GM18868 (cell line): ENCODE data around the gene TSN.
A peak's percentile ranks its signal among the peaks of the same experiment; 100 is the strongest.
"Not testable (repeated sequence)": the region's sequence is repeated elsewhere in the genome, so short reads cannot be mapped to it uniquely, and the experiment has no call there.

Experiments used
- ATAC-seq: cut with Tn5 transposase; IDR thresholded peaks from one replicate; pipeline ENCODE4 v1.9.1; 2021; ENCODE audit warnings: mild to moderate bottlenecking, moderate library complexity; ENCODE audit not compliant: unreplicated experiment

TSN gene

DNA sequence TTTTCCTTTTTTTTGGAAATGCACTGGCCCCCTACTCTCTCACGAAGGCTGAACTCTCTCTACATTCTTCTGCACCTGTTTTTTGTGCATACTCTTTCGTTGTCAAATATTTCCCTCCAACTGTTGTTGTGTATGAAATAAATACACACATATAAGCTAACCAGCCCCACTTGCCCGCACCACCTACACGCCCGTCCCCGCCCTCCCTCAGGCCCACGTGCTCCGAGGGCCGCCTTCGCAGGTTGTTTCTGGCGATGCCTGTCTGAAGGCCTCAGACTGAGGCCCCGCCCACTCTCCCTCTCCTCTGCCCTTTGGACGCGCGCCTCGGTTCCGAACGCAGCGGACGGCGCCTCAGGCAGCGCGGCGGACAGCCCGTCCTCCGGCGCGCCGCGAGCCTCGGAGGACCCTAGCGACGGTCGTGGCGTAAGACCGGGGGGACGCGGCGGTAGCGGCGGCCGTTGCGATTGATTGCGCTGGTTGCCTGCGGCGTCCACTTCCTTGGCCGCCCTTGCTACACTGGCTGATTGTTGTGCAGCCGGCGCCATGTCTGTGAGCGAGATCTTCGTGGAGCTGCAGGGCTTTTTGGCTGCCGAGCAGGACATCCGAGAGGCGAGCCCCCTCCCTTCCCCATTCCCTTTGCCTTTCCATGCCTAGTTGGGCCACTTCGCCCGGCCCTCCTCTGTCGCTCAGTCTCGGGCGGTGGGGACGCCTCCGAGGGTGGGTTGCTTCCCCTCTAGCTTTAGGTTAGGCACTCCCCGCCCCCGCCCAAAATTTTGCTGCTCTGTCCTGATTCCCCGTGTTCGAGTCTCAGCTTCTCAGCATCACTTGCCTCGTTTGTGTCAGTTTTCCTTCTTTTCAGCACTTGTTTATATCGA is at the start of gene TSN:
TSN (plus strand) TSS at position 415 of the 875 bp plus-strand sequence; CDS start at position 544, 129 bp downstream.
- peak; percentile 100 for ATAC-seq

DNA sequence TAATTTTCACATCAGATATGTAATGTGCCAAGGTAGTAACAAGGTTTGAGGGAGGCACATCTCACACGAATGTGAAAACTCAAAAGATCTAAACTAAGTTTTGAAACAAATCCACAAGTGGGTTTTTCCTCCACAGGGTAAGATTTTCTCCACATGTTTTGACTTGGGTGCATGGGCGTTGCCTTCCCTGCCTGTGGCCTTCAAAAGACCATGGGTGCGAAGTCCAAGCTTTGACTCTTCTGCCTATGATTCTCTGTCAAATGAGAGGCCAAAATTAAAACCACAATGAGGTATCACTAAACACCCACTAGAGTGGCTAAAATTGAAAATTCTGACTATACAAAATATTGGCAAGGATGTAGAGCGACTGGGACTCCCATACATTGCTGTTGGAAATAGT is 49.5 kb upstream of the TSN start:
- no peak for ATAC-seq

DNA sequence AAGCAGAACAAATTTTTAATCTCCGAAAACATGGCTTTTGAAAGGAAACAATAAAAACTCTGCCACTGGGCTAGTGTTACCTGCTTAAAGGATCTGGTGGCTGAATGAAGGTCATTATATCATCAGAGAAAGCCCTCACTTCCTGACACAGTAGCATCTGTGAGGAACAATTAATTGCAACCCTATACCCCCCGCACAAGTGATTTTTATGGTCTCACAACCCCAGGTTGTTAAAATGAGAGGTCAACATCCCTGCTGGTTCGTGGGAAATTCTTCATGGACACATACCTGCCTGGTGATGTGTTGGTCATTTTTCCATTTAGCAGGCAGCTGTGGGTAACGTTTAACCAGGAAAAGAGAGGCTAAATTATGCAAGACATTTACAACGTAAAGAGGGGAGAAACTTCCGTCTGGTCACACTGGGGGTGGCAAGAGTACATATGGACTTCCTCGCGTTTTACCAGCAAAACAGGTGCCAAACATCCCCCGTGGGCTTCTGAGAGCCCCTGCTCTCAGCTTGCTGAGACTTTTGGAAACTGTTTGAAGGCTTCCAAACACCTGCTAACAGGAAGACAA is 48.0 kb upstream of the TSN start:
- no peak for ATAC-seq

DNA sequence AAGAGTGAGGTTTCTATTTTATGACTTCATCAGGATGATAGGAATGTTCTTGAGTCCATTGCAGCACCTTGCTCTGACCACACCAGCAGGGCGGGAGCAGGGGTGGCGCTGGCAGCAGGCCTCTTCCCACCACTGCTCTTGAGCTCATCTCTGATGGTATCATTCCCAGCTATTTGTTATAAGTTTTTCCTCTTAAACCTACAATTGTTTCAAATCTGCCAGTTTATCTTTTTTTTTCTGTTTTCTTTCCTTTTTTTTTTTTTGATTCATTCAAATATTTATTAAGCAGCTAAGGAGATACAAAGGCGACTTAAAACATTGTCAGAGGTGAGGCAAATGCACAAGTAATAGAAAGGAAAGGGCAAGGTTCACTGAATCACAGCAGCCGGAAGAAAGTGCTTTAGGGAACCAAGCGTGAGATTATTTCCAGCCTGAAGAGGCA is 47.5 kb upstream of the TSN start:
- no peak for ATAC-seq

DNA sequence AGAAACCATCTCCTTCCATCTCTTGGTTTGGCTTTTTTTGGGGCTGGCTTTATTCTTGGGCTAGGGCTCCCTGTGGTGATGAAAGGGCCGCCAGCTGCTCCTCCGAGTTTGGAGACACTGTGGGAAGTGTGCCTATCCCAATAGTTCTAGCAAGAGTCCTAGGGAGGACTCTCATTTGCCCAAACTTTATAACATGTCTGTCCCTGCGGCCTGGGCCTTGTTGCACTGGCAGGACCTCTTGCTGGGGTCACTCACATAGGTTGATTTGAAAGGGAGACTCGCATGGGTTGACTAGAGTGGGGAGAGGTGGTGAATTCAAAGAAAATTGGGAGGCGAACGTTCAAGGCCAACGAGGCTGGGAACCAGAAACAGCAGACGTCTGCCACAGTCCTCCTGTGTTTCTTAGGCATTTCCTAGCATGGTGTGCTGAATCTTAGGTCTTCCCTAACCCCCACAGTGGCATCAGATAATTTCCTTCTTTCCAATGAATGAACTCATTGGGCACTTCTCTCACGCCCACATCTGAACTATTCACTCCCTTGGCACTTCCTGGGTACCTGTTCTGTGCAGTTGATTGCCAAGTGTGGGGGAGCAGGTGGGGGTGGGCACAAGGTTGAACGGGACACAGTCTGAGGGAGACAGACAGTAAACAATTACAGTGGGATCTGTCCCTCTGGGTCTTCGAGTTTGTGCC is 45.5 kb upstream of the TSN start:
- ATAC-seq, result no peak

DNA sequence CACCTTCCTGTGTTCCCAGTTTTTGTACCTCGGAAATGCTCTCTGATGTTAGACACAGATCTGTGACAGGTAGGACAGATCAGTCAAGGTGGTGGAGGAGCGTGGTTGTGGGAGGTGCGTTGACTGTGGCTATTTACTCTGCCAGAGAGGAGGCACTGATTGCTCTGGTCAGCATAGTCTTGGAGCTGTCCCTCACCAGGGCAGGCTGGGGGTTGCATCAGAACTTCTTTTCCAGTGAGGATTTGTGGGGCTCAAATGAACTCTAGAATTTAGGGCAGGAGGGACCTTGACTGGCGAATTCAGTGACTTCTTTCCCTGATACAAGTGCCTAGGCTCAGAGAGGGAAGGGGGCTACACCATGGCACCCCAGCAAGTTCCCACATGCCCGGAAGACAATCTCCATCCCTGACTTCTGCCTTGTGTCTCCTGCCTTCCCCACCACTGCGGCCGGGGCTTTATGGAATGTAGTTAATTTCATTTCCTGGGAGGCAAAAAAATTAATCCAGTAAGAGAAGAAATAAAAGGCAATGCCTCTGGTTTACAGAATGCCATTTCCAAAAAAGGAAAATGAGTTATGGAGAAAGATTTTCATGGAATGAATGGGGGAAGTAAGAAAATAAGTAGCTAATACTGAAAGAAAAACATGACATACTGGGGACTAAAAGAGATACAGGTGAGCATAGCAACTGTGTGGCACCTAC is 44.8 kb upstream of the TSN start:
- ATAC-seq, result no peak

DNA sequence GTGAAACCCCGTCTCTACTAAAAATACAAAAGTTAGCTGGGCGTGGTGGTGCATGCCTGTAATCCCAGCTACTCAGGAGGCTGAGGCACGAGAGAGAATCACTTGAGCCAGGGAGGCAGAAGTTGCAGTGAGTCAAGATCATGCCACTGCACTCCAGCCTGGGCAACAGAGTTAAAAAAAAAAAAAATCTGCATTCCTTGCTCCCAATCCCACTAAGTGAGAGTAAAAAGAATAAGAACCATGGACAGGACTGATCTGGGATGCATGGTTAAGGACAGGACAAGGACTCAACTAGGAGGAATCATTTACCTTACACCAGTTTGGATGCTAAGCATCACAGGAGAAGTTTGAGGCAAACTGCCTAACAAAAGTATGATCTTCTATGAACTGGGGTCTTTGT is 44.0 kb upstream of the TSN start:
- not testable (repeated sequence) for ATAC-seq

DNA sequence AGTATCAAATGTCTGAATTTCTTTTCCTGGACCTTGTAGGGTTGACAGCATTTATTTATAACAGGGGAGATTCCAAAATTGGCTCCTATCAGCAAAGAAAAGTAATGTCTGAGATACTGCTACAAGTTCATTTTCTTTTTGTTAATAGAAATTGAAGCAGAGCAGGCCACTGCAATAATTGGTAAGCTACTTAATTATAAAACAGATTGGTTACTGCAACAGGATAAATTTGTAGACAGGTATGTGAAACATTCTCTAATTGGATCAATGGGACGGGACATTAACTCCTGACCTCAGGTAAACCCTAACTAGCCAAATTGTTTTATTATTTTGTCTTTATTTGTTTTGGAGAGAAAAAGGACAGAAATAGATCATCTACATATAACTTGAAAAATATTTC is 39.3 kb upstream of the TSN start:
- ATAC-seq, result no peak

DNA sequence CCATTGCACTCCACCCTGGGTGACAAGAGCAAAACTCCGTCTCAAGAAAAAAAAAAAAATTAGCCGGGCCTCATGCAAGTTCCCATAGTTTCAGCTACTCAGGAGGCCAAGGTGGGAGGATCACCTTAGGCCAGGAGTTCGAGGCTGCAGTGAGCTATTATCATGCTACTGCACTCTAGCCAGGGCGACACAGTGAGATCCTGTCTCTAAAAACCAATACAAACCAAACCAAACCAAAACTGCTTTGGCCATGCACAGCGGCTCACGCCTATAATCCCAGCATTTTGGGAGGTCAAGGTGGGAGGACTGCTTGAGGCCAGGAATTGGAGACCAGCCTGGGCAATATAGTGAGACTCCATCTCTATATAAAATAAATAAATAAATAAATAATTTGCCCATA is 37.9 kb upstream of the TSN start:
- ATAC-seq, result no peak

DNA sequence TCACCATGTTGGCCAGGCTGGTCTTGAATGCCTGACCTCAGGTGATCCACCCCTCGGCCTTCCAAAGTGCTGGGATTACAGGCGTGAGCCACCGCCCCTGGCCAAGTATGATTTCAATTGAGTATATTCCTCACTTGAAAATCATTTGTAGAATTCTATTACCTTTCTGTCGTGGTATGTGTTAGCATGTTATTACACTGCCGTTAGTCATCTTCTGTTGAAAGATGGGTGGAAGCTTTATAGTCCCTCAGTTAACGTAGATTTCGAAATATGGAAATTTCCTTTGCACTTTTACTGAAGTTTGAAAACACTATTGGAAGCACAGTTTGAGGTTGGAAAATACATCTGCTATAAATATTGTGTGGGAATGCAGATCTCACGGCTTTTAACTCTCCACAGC is 33.5 kb upstream of the TSN start:
- no peak for ATAC-seq

DNA sequence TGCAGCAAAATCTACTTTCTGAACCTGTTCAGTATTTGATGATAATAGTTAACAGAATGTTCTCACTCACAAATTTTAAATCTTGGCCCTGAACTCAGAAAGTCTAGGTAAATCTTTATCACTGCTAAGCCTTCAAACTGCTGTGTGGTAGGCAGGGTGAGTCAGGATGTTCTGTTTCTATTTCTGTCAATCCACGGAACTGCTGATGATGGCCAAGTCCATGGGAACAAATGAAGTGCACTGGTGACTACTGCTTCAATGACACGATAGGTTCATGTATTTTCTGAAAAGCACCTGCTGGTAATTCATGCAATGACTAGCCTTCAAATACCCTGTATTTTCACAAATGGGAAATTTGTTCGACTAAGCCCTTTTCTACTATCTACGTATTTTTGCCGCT is 33.0 kb upstream of the TSN start:
- ATAC-seq, result no peak

DNA sequence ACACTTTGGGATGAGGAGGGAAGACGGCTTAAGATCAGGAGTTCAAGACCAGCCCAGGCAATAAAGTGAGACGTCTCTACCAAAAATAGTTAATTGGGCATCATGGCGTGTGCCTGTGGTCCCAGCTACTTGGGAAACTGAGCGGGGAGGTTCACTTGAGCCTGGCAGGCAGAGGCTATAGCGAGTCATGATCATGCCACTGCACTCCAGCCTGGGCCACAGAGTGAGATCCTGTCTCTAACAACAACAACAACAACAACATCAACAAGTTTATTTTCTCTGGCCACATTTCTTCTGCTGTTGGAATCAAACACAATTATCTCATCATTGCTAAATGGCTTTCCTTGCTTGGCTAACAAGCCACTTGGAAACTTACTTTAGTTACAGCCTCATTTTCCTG is 32.1 kb upstream of the TSN start:
- no peak for ATAC-seq

DNA sequence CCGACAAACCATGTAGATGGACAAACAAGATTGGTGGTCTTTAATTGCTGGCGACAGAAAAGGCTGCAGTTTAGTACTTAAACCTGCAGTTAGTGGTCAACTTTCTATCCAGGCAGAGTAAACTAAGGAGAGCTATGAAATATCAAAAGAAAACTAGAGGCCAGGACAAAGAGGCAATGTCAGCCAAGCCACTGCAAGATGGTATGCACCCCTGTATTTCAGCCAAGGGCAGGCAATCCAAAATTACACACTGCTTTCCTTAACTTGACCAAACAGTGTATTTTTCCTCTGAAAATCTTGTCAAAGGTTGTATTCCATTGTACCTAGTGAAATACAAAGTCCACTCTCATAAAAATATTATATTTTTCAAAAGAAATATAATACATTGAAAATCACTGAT is 28.1 kb upstream of the TSN start:
- no peak for ATAC-seq

DNA sequence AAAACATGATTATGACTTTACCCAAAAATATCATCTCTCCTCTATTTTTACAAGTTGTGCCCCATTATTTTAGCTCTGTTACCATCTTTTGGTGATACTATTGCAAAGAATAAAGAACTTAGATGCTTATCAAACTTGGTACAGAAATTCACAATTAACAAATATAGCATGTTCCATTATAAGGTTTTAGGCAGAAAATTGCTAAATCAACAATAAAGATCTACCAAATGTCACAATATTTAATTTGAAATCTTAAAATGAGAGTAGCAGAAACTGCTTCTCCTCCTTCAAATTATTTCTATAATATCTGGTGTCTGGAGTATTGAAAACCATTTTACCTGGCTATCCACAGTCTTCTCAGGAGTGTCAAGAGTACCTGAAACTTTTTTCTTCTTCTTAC is 27.5 kb upstream of the TSN start:
- ATAC-seq, result no peak

DNA sequence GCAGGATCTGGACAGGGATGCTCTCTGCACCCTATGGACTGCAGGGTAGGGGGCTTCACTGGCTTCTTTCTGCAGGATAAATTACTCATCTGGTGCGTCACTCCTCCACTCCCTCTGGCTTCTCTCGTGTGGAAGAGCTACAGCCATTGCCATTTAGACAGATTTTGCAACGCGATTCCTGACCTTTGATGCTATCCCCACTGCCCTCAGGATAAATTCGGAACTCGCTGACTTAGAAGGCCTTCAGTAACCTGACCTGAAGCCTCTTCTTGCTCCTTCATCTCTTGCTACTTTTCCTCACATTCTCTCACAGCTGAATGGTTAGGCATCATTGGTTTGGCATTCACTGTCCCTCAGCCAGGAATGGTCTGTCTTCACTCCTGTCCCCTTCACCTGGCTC is 24.1 kb upstream of the TSN start:
- ATAC-seq, result no peak

DNA sequence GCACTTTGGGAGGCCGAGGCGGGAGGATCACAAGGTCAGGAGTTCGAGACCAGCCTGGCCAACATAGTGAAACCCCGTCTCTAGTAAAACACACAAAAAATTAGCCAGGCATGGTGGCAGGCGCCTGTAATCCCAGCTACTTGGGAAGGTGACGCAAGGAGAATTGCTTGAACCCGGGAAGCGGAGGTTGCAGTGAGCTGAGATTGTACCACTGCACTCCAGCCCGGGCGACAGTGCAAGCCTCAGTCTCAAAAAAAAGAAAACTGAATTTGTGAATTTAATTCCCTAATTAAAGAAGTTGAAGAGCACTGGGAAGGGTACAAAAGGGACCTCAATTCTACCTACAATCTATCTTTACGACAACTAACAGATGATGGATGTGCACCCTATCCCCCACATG is 20.9 kb upstream of the TSN start:
- ATAC-seq, result not testable (repeated sequence)

DNA sequence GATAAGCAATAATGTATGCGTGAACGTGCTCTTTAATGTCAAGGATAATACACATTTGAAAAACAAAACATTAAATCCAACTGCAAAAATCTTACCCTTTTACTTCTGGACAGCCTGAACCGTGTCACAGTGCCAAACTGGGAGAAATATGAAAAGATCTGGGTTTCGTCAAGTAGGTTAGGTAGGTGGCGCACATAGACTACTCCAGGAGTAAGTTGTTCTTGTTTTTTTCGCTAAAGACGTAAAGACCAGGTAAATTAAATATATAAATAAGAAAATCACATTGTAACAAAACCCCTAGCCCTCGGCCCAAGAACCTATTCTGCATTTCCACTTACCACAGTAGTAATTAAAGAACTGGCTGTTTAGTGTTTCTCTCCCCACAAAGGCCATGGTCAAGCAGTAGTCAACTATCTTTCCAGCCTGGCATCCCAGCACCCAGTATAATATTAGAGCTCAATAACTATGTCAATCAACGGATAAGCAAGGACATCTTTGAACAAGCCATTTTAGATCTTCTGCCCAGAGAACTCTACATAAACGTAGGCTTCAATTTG is 19.9 kb upstream of the TSN start:
- no peak for ATAC-seq

DNA sequence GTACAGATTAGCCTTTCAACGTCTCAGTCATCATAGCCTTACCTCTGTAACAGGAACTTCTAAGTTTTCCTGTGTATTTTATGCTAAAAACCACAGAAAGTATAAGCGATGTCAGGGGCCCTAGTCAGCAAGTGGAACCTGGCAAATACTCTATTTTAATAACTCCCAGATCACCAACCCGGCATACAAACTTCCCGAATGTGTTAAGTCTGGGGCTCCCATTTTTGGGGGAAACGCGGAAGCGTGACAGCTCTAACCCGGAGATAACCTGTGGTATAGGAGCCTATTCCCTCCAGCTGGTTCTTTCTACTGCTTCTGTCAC is 19.4 kb upstream of the TSN start:
- no peak for ATAC-seq

DNA sequence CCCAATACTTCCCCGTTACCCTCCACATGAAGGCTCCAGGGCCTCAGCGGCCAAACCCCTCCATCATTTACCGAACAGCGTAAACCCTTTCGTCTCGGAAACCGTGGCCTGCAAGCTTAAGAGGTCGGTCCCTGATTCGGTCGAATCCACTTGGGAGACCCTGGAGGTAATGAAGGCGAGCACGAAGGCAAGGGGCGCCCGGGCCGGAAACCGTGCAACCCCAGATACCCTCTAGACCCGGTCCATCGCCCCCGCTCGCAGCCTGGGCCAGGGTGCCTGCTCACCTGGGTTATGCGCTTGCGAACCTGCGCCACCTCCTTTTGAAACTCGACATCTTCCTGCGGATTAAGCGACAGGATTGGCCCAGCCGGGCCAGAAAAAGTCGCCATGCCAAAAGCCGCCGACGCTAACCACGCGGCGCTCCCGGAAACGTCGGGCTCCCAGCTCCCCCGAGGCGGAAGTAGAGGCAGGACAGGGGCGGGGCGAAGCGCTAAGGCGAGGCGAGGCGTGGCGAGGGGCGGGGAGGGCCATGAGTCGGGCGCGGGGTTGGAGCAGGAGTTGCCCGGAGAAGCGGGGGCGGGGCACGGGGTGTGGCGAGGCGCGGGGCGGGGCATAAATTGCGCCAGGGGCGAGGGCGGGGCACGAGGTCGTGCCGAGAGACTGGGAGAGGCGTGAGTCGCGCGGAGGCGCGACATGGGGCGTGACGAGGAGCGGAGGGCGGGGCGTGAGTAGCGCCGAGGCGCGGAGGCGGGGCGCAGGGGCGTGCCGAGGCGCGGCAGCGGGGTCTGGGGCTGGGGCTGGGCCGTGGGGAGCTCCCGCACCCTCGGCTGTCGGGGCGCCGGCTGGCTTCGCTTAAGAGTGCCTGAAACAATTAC is 18.8 kb upstream of the TSN start, which contains the start of gene NIFK:
NIFK (minus strand) TSS at position 414 of the 875 bp plus-strand sequence; CDS start at position 389, 25 bp downstream.
- ATAC-seq, result peak; percentile 92

DNA sequence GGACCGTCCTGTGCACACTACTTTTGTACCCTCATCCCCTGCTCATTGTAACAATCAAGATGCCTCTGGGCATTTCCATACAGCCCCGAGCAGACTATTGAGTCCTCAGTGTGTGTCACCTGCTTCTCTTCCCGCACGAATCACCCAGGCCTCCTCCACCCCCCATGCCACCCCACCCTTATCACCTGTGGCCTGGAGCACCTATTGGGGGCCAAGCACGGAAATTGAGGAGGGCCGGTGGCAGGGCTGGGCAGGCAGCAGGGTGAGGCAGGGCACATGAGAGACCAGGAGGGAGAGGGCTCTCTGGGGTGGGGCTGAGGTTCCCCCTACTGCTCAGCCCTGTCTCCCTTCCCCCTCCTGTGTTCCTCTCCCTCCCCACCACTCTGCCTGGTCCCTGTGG is 14.5 kb upstream of the TSN start:
- no peak for ATAC-seq
